Measurements from ENCODE around the gene ATP2A2. TPM values are rescaled to one million over a fixed set of nuclear protein-coding genes. Genes with fewer than 3 reads are reported as not detected.

The ATP2A2 gene
- total and polyA plus RNA-seq, 12 donors: 316 to 4,750 (median 1,535) TPM

- peak overlapping the region; percentile 75 to 96 (median 91) for H3K4me3 ChIP-seq
- ATAC-seq (peak in 7 of 8 donors; percentile 13 to 43 (median 29)), DNase-seq (peak; percentile 34 to 55)
- peak overlapping the region; percentile 94 to 100 (median 99) for H3K27ac ChIP-seq
- H3K4me1 ChIP-seq: peaks cover 0 to 65% (median 55%) of the 10 kb centered on the region in 9 donors
- intact Hi-C loops (cut with DNase I): loop anchor here in 7 of 10 donors (2.0 to 10.0 kb wide), 9 partner anchors 29 to 179 kb away; no protein-coding TSS in a partner anchor
- TF ChIP-seq CTCF (IDR thresholded peaks at IDR 0.05): peak in 1 of 9 donors; percentile 26
- WGBS, 2 donors: 0% methylated on average over 79 to 81 of the region's 82 CpGs
- no peaks in the 10 kb centered on the region for H3K27me3 ChIP-seq
- H3K9me3 ChIP-seq: no peaks in the 10 kb centered on the region
- H3K36me3 ChIP-seq: peaks cover 0 to 46% (median 9%) of the 10 kb centered on the region in 9 donors
These were observed 677 bp downstream of the ATP2A2 start for GRCh38 chr12:110281549-110282299.

- no peaks in the 10 kb centered on the region for H3K27me3 ChIP-seq
- peak overlapping the region; percentile 75 to 96 (median 91) for H3K4me3 ChIP-seq
- ATAC-seq (peak in 2 of 8 donors; percentile 1 to 3), DNase-seq (no peak)
- 0 to 2% methylated on average over 8 of the region's 8 CpGs for WGBS, 2 donors
- TF ChIP-seq CTCF (IDR thresholded peaks at IDR 0.05): no peak
- H3K4me1 ChIP-seq: peaks cover 0 to 72% (median 61%) of the 10 kb centered on the region in 9 donors
- H3K27ac ChIP-seq: peak overlapping the region; percentile 94 to 100 (median 99)
- intact Hi-C loops (cut with DNase I): loop anchor here in 6 of 10 donors (2.0 to 10.0 kb wide), 7 partner anchors 35 to 180 kb away; no protein-coding TSS in a partner anchor
- no peaks in the 10 kb centered on the region for H3K9me3 ChIP-seq
- H3K36me3 ChIP-seq: peaks cover 0 to 53% (median 9%) of the 10 kb centered on the region in 9 donors
These were observed 1.3 kb downstream of the ATP2A2 start for GRCh38 chr12:110282300-110282860.

- H3K27me3 ChIP-seq: no peaks in the 10 kb centered on the region
- TF ChIP-seq CTCF (IDR thresholded peaks at IDR 0.05): no peak
- intact Hi-C loops (cut with DNase I): loop anchor here in 6 of 10 donors (2.0 to 10.0 kb wide), 7 partner anchors 36 to 181 kb away; no protein-coding TSS in a partner anchor
- peak overlapping the region; percentile 75 to 96 (median 91) for H3K4me3 ChIP-seq
- ATAC-seq (peak in 3 of 8 donors; percentile 6 to 39 (median 27)), DNase-seq (no peak)
- peaks cover 0 to 61% (median 9%) of the 10 kb centered on the region in 9 donors for H3K36me3 ChIP-seq
- H3K27ac ChIP-seq: peak overlapping the region; percentile 94 to 100 (median 99)
- H3K4me1 ChIP-seq: peaks cover 0 to 79% (median 67%) of the 10 kb centered on the region in 9 donors
- 18 to 20% methylated on average over 7 of the region's 7 CpGs for WGBS, 2 donors
- no peaks in the 10 kb centered on the region for H3K9me3 ChIP-seq
These were observed 2.1 kb downstream of the ATP2A2 start for GRCh38 chr12:110282956-110283817.

Data from heart right ventricle (tissue), 16 donors.